GM19397 (cell line): Measurements from ENCODE around the gene WDR86.

Experiments used
- ATAC-seq: cut with Tn5 transposase; IDR thresholded peaks from one replicate; pipeline ENCODE4 v1.9.1; 2021; ENCODE audit warnings: mild to moderate bottlenecking, moderate library complexity; ENCODE audit not compliant: unreplicated experiment

WDR86 gene

DNA sequence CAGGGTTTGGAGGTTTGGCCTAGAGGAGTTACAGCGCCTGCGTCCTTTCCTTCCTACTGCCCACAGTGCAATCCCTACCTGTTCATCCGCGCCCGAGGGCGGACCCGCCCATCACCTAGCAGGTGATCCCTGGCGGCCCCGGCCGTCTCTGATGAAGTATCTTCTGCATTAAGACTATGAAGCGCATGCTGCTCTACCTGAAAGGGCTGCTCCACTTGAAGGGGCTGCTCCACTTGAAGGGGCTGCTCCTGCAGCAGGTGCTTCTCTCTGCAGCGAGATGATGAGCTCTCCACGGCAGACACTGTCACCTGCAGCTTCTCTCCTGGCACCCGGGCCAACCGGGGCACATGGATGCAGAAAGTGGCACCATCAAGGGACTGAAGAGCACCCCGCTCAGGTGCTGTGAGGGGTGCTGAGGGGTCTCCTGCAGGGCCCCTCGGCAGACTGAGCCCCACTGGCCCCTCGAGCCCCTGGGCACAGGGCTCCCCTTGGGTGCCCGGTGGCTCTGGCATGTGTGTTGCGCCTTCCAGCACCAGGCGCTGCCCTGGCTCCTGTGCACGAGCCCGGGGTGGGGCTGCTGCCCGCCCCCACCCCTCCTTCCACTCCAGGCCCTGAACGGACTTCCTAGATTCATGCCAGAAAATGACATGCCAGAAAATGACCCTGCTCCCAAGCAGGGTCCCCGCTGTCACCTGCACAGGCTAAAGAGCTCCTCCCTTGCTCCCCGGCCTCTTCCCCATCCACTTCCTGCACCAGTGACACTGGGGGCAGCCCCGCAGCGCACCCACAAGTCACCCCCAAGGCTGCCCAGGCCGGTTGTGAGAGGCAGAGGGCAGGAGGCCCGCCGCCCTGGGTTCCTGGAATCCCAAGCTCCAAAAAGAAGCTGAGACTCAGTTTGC lies 29.4 kb downstream of the WDR86 start:
- no peak for ATAC-seq

- no peak for ATAC-seq
Observed at GRCh38 chr7:151379534-151380198, 30.2 kb downstream of the WDR86 start.

GRCh38 chr7:151379193-151379520 lies 30.7 kb downstream of the WDR86 start:
- no peak for ATAC-seq

GRCh38 chr7:151378496-151379192 lies 31.2 kb downstream of the WDR86 start:
- ATAC-seq, result no peak

GRCh38 chr7:151378011-151378410 lies 31.8 kb downstream of the WDR86 start:
- no peak for ATAC-seq

DNA sequence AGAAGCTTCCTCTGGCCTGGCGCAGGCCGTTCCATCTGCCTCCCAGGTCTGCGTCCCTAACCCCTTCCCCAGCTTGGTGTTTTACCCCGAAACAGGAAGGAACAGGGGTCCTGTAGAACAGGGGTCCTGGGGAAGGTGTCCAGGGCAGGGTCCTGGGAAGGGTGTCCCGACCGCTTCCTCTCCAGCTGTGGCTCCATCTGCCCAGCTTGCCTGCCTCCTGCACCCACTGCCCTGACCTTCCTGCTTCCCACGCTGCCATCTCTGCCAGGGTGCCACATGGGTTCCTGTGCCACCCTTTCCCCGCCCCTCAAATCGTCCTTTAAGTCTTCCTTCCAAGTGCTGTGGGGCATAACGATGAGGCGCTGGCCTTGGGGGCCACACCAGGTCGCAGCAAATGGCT lies 32.4 kb downstream of the WDR86 start:
- no peak for ATAC-seq

DNA sequence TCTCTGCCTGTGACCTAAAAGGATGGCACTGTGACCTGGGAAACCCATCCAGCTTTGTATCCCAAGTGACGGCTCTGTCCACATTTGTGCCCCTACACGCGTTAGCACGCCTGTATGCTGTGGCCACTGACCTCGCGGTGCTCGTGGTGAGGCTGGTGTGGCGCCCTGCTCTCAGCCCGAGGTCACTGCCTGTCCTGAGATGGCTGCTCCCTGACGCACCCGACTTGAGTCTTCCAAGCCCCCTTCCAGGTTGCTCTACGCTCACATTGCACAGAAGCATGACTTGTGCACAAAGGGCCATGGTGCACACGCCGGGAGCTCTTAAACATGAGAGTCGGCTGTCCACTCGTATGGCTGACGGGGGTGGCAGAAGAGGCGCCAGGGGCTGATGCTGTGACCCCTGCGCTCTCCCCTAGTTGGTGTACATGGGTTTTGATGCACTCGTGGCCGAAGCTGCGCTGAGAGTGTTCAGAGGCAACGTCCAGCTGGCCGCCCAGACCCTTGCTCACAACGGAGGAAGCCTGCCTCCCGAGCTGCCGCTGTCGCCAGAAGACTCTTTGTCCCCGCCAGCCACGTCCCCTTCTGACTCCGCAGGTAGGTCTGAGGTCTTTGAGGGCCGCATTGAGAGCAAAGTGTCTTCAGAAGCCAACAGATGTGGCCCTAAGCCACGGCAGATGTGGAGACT lies 33.5 kb downstream of the WDR86 start:
- no peak for ATAC-seq

DNA sequence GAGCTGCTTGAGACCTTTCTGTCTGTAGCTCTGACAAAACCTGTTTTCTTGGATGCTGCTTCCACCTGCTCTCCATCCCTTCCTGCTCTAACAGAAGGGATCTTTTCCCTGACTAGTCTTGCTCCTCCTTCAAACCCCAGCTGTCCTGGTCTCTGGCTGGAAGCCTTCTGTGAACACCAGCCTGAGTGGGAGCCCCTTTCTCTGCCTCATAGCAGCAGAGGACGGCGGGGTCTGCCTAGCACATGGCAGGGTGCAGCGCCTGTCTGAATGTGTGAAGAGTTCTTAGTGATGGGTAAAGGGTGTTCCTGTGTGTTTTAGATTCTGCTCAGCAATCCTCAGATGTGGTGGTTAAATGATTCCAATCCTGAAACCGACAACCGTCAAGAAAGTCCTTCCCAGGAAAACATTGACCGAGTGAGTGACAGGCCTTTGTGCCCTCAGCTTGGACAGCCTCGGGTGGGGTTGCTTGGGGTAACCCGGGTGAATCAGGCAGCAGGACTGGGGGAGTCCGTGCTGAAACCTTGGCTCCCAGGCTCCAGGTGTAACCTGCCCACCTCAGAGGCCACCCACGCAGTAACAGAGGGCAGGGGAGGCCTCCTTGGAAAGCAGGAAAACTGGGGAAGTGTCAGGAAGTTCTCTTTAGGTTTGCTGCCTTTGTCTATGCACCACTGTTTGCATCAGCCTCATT lies 34.2 kb downstream of the WDR86 start:
- ATAC-seq, result no peak

DNA sequence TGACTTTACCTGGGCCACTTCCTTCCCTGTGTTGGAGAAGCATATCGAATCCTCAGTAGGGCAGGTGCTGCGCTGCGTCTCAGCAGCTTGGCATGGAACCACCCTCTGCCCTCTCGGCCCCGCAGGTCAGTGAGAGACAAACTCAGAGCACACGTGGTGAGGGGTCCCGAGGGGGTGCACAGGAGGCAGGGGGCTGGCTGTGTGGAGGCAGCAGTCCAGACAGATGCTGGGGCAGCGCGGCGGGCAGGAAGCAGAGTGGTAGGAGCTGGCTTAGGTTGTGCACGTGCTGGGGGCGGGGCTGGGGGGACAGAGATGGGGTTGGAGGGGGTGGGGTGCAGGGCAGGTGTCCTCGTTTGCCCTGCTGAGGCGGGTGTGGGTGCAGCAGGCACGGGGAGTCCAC lies 35.1 kb downstream of the WDR86 start:
- no peak for ATAC-seq

DNA sequence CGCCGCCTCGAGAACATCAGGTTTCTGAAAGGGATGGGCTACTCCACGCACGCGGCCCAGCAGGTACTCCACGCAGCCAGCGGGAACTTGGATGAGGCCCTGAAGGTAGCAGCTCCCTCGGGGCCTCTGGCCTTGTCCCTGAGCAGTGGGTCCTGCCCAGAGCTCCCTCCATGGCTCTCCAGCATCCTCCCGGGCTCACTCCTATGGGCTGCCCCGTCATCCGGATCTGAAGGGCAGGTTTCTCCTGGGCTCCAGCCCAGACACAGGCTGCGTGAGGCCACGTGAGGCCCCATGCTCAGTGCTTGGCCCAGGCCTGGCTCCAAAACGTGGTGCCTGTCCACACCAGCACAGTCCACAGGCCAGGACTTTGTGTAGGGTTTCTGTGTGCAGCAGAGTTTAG lies 35.7 kb downstream of the WDR86 start:
- ATAC-seq, result no peak

- ATAC-seq, result no peak
Observed at GRCh38 chr7:151373599-151373998, 36.2 kb downstream of the WDR86 start.

- ATAC-seq, result no peak
Observed at GRCh38 chr7:151372612-151373265, 37.1 kb downstream of the WDR86 start.

GRCh38 chr7:151371266-151371665 lies 38.6 kb downstream of the WDR86 start:
- ATAC-seq, result no peak

GRCh38 chr7:151368136-151368571 lies 41.7 kb downstream of the WDR86 start:
- peak; percentile 82 for ATAC-seq

DNA sequence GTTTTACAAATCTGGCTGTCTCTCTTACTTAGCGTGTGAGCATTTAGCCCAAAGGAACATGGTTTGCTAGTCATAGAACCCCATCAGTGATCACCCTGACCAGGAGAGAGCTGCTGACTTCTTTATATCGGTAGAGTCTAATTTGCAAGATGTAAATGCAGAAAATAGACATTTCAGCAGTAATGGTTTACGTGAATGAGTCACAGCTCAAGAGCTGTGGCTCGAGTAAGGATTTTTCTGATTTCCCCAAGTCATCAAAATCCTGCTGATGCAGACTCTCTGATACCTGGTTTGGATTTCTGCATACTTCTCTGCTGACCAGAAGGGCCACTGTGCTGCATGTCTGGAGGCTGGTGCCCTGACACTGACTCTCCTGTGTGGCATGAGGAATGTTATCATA lies 42.6 kb downstream of the WDR86 start:
- no peak for ATAC-seq

DNA sequence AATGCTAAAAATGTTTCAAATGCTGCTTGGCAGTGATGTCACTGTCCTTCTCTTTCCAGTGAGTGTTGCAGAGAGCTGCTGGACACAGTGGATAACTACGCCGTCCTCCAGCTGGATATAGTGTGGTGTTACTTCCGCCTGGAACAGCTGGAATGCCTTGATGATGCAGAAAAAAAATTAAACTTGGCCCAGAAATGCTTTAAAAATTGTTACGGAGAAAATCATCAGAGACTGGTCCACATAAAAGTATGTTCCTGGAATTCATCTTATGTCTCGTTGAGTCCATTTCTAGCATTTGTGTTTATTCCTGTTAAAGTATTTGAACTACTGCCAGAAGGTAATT lies 43.0 kb downstream of the WDR86 start:
- no peak for ATAC-seq

- ATAC-seq, result no peak
Observed at GRCh38 chr7:151366166-151366879, 43.5 kb downstream of the WDR86 start.

GRCh38 chr7:151363182-151363581 lies 46.7 kb downstream of the WDR86 start:
- ATAC-seq, result no peak

DNA sequence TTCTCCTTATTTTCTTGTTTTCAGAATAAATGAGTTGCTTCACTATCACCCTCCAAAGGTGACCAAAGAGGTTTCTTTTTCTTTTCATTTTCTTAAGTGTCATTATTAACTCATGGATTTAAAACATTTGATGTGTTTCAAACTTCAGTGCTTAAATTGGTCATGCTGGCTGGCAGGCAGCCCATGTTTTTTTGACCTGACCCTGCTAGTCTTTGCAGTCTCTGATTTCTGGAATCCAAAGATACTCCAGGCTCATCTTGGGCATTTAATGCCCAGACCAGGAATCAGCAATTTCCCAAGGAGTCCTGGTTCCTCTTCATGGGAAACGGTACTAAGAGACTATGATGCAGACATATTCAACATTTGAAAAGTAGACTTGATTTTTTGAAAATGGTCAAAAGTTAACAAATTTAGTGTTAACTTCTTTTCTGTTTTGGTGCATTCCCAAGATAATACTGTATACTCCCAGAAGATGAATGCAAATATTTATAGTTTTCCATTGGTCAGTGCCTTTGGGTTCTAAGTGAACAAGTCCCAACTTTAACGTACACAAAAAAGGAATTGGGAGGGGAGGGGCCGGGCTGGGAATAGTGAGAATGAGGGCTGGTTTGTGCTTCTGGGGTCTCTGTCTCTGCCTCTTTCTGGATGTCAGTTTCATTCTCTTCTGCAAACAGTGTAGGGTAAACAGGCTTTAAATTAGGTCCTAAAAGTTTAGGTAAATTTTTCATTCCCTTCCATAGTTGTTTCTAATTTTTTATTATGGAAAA lies 48.5 kb downstream of the WDR86 start:
- ATAC-seq, result no peak
